Stromal cell of bone marrow (primary cell): ENCODE measurements around the gene FAM110C.
"Not testable (repeated sequence)": the region's sequence is repeated elsewhere in the genome, so short reads cannot be mapped to it uniquely, and the experiment has no call there.

Source experiments
- DNase-seq: peaks from one replicate; pipeline ENCODE4 v3.0.0-alpha.2; 2012; ENCODE audit warnings: low read depth

FAM110C gene, protein sequence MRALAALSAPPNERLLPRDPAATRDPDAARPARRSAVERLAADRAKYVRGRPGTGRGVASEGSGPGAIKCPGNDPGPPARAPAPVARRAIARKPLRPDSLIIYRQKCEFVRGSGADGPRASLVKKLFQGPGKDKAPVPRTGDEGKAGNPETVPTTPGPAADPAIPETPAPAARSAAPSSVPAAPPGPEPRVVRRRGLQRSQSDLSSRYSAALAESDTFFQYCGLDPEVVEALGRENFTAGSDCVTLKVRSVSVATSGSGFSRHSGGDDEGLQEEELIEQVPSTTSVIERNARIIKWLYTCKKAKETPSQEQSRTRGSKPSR

DNA sequence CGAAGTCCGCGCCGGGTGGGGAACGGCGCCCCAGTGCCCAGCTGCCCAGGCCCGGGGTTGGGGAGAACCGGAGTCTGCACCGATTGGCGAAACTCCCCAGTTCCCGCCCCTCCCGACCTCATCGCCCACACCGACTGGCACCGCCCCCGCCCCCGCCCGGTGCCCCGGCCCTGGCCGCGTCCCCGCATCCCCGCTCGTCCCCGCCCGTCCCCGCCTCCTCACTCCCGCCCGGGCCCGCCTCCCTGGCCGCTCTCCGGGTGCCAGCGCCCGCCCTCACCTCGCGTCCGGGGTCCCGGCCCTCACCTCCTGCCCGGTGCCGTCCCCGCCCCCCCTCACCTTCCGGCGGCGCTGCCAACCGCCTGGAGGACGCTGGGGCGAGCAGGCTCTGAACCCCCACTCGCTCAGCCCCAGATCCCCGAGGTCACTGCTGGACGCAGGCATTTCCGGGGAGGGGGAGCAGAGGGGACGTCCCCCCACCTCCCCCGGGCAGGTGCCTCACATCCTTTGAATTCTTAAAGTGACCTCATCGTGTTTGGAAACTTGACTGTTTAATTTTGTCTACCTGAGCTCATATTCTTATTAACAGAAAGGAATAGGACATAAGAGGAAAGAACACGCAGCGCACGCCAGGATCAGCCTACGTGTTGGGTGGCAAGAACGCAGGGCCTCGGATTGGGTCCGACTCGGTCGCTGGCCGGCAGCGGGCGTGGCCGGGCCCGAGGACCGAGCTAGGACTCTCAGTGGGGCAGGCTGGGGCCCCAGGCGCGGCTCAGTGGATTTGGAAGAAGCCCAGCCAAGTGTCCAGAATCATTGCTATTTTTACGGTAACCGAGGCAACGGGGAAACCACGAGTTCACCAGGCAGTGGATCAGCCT, at the start of gene FAM110C:
TSS of gene FAM110C (minus strand) at position 35 of the 875 bp plus-strand sequence. CDS start 120 bp downstream, outside the sequence.
- DNase-seq = peak; percentile 6

DNA sequence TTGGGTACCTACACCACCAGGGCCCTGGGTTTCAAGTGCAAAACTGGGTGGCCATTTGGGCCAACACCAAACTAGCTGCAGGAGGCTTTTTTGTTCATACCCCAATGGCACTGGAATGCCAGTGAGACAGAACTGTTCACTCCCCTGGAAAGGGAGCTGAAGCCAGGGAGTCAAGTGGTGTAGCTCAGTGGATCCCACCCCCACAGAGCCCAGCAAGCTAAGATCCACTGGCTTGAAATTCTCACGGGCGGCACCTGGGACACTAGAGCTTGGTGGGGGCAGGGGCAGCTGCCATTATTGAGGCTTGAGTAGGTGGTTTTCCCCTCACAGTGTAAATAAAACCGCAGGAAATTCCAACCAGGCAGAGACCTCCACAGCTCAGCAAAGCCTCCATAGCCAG, 46.0 kb upstream of the FAM110C start:
- no peak for DNase-seq

DNA sequence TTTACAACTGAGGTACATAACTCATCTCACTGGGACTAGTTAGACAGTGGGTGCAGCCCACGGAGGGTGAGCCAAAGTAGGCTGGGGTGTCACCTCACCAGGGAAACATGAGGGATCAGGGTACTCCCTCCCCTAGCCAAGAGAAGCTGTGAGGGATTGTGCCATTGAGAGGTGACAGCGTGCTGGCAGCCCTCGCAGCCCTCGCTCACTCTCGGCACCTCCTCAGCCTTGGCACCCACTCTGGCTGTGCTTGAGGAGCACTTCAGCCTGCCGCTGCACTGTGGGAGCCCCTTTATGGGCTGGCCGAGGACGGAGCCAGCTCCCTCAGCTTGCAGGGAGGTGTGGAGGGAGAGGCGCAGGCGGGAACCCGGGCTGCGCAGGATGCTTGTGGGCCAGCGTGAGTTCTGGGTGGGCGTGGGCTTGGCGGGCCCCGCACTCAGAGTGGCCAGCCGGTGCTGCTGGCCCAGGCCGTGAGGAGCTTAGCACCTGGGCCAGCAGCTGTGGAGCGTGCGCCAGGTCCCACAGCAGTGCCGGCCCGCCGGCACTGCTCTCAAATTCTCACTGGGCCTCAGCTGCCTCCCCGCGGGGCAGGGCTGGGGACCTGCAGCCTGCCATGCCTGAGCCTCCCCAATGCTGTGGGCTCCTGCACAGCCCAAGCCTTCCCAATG, 44.5 kb upstream of the FAM110C start:
- no peak for DNase-seq

DNA sequence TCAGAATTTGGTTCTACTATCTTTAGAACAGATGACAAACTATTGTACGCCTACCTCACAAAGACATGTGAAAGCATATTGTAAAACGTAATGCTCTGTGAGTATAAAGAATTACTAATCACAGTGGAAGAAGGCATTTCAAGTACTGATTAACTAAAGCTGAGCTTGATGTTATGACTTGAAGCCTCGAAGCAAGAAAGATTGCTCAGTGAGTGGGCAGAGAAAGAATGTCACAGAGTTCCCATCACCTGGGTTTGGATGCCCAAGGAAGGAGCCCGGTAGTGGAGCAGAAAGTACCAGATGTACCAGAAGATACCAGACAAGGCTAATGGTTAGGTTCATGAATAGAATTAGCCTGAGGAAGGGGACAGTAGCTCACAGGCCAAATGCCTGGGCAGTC, 39.5 kb upstream of the FAM110C start:
- no peak for DNase-seq

DNA sequence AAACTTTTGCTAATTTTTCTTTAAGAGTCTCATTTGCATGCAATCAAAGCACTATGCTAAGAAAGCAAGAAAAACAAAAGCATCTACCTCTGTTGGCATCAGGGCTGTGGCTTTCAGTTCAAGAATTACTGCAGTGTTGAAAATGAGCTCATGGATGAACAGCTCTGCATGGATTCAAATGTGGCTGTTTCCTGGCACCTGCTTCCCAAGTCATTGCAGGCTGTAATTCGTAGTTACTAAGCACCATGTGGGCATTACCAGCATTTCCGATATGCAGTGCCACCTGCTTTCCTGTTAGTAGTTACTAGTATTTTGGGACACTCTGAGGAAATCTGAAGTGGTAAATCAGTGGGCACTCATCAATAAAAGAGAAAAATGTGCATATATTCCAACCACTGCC, 37.8 kb upstream of the FAM110C start:
- no peak for DNase-seq

DNA sequence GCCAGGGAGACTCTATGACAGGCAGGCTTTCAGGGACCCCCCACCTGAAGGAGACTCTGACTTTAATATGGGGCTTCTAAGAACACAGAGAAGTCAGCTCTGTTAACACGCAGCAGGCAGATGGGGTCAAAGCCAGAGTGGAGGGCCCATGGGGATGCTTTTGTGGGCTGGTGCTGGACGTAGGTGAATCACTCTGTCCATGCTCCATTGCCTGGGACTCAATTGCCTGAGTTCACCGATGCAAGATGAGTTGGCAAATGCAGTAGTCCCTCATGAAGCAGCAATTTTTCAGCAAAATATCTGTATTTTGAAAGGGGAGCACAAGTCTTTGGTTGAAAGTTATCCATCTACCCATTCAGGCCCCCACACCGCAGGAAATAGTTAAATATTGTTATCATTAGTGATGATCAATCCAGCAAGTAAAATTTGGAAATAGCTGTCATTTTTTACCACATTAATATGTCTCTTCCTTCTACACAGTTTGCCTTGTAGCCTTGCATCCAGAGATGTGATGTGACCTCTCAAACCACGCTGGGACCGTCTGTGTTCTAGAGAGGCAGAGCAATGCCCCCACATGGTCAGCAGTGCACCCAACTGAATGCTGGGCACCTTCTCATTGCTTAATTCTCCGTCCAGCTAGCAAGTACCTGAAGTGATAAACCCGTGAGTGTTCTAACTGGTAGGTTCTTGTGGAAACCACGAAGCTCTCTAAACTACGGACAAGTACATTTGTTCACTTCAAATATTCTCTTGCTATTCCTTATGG, 34.8 kb upstream of the FAM110C start:
- DNase-seq = no peak

DNA sequence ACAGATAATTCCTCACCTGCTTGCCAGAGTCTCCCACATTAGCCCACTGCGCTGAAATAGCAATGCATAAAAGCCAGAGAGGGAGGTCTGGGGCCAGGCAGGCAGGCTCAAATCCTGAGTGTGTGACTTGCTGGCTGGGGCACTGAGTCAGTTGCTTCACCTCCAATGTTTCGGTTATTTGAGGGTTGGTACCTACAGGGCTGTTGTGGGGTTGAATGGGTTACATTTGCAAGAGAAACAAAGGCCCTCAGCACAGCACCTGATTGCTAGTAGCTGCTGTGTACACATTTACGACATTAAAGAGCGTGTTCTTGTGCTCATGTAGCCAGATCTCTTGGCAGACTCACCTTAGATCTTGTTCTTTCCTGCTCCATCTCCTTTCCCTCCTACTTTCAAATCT, 34.1 kb upstream of the FAM110C start:
- no peak for DNase-seq

DNA sequence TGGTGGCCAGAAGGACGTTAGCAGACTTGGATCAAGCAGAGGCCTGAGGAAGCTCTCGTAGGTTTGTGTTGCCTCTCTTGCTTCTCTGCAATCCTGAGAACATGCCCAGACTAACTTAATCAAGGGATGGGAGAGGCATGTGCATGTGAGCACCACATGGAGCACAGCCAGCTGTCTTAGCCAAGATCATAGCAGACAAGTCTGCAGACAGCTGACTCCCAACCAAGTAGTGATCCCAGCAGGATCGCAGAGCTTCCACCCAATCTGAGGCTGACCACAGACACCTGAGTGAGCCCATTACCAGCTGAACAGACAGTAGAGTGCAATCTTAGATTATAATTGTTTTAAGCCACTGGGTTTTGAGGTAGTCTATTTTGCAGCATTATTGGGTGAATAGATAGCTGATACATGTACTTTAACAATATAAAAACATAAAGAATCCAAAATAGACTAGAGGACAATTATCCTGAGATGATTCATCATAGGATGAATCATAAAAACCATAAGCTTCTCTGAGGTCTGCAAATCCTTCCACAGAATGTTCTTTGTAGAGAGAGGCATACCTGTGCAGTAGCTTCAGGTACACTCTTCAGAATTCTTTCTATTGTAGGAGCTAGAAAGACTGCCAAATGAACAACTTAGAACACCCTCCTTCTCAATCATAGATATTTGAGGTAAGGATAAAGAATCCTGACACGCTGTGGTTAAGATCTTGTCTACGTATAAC, 25.2 kb upstream of the FAM110C start:
- no peak for DNase-seq

DNA sequence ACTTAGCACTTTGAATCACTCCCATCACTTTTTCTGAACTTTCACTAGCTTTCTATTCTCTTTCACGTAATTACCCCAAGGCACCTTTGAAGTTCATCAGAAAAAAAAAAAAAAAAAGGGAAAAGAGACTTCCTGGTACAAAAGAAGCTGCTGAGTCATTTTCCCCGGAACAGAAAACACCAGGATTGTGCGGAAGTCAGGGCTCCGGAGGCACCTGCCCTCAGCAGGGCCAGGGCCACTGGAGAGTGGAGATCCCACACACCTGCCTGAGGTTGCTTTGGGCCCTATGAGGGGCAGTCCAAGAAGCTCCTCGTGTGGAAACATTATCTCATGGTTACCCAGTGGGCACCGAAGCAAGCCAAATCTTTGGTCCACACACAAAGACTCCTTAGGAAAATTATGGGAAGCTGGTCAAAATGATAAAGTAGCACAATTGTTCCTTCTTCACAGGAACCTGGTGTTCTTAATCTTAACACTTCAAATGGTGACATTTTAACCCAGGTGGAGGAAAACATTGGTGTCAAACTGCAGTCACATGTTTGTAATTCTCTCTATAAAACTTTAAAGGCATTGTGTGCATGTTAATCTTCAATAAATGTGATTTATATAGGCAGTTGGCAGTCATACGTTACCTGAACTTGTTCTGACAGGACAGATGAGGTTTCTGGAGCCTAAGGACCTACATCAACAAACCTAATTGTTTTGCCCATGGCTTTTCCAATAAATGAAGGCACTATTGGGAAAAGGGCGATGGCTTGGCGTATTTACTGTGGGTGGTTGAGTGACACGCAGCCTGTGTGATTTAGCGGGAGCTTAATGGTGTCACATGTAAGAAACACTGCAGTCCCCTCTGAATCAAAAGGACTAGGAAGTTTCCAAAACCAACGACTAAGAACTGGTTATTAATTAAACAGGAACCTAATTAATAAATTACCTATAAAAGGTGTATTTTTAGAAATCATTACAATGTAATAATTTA, 23.4 kb upstream of the FAM110C start:
- no peak for DNase-seq

DNA sequence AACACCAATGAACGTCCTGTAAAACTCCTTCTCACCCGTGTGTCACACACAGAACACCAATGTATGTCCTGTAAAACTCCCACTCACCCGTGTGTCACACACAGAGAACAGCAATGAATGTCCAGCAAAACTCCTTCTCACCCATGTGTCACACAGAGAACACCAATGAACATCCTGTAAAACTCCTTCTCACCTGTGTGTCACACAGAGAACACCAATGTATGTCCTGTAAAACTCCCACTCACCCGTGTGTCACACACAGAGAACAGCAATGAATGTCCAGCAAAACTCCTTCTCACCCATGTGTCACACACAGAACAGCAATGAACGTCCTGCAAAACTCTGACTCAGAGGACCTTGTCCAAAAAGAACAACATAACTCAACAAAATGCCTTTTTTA, 22.3 kb upstream of the FAM110C start:
- not testable (repeated sequence) for DNase-seq

DNA sequence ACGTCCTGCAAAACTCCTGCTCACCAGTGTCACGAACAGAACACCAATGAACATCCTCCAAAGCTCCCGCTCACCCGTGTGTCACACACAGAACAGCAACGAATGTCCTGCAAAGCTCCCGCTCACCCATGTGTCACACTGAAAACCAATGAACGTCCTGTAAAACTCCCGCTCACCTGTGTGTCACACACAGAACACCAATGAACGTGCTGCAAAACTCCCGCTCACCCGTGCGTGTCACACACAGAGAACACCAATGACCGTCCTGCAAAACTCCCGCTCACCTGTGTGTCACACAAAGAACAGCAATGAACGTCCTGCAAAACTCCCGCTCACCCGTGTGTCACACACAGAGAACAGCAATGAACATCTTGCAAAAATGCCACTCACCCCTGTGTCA, 20.5 kb upstream of the FAM110C start:
- DNase-seq = no peak

DNA sequence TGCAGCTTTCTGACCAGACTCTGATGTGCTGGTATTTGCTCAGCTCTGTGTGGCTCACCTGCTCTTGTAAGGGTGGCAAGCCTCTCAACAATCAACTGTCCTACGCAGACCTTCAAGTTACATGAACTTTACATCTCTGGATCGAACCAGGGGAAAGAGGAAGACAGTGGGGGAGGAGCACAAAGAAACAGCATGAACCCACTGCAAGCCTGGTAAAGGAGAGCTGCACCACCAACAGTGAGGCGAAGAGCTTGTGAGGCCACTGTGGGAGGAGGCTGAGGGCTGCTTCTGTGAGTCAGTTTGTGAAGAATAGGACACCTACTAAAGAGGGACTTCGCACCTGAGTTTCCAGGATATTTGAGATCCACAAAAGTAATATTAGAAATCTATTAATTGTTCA, 18.8 kb upstream of the FAM110C start:
- no peak for DNase-seq

DNA sequence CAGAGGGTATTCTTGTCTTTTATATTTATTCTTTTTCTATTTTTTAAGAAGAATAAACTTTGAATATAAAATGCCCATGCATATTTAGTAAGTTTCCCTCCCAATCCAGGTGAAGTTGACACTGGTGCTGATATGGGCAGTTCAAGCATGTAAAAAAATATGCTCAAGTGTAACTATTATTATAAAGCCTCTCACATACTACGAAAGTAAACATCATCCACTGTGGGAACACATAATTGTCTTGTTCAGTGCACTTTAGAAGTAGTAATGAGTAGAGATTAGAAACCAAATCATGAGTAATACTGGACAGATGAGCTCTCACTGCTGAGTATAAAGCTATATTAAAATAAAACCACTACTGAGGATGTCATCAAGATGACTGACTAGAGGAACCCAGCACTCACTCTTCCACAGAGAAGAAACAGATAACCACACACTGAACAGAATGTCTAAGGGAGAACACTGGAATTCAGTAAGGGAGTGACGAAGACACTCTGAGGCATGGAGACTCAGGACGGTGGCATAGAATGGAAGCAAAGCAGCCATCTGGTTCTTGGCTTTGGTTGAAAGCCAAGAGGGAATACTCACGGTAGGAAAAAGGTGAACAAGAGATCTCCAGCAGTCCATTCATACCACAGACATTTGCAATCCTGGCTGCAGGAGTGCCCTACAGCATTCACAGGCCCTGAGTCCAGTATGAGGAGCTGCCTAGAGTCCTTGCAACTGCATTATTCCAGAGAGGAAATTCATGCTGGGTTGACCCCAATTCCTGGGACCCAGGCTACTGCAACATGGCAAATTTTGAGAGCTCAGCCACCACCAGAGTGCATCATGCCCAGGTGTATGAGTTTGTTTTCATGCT, 9.5 kb upstream of the FAM110C start:
- no peak for DNase-seq

DNA sequence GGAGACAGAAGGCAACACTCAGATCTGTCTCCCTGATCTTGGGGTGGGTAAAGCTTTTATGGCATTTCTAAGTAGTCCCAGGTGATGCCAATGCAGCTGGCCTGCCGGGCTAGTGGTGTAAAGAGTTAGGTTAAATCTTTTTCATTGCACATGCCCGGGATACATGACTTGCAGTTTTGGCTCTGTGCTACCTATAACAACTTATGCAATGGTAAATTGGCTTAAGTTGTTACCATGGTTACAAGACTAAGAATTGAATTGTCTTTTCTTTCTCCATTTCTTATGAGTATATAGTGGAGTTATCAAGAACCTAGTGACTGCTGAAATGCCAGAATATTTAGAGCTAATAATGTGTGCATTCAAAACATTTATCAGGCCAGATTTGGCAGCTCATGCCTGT, 5.3 kb upstream of the FAM110C start:
- DNase-seq = no peak

DNA sequence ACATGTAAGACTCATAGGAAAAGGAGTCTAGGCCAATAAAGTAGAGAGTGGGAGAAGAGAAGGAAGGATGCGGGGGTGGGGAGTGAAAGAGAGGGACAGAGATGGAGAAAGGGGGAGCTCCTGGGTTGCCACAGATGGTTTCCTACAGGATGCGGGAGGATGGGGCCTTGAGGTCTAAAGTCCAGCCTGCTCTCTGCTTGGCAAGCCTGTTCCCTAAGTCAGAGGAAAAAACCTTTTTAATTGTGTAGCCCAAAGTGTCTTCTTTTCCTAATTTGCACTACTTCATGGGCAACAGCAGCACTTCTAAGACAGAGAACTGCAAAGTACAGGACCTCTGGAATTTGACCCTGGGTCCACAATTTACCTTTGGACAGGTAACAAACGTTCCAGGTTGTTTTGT, 1.4 kb upstream of the FAM110C start:
- no peak for DNase-seq

DNA sequence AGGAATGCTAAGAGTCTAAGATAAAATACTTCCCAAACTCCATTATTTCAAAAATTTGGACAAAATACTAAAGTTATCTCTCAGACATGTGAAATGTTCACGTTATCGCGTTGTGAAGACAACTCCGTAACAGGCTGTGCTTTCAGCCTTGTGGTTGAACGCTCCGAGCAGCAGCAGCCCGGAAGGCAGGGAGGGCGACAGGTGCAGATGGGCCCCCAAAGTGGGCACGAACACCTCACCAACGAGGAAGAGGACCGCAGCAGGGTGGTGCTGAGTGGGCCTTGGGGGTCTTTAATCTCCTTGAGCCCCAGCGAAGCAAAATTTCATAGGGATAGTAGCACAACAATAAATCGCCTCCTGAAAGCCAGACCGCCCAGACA, 1.0 kb upstream of the FAM110C start:
- no peak for DNase-seq

DNA sequence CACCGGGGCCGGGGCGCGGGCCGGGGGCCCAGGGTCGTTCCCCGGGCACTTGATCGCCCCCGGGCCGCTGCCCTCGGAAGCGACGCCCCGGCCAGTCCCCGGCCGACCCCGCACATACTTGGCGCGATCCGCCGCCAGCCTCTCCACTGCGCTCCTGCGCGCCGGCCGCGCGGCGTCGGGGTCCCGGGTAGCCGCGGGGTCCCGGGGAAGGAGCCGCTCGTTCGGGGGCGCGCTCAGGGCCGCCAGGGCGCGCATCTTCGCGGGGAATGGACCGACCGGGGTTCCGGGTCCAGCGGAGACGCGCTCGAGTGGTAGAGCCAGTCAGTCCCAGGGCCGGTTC, 204 bp downstream of the FAM110C start:
- no peak for DNase-seq

DNA sequence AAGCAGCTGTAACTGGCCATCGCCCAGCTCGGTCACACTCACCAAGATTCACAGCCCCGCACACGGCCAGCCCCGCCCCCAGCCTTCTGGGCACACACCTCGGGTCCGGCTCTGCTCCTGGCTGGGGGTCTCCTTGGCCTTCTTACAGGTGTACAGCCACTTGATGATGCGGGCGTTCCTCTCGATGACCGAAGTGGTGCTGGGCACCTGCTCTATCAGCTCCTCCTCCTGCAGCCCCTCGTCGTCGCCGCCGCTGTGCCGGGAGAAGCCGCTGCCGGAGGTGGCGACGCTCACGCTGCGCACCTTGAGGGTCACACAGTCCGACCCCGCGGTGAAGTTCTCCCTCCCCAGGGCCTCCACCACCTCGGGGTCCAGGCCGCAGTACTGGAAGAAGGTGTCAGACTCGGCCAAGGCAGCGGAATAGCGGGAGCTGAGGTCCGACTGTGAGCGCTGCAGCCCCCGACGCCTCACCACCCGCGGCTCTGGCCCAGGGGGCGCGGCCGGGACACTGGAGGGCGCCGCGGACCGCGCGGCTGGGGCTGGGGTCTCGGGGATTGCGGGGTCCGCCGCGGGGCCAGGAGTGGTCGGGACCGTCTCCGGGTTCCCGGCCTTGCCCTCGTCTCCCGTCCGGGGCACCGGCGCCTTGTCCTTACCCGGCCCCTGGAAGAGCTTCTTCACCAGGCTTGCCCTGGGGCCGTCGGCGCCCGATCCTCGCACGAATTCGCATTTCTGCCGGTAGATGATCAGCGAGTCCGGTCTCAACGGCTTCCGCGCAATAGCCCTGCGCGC, 769 bp downstream of the FAM110C start:
- DNase-seq = no peak
